BLaER1 treated with 17β-estradiol and CSF1 and Interleukin-3, amounts not matched to agents 10 nM and 100 nM (cell line): Measurements from ENCODE around the gene THAP4.

ENCODE experiments used
- H3K27ac ChIP-seq, 11 experiments: shearing (Covaris generic); formaldehyde crosslinking; 2 replicates each; pipeline ENCODE4 v1.8.1; 2022
- H3K27me3 ChIP-seq, 11 experiments: shearing (Covaris generic); formaldehyde crosslinking; 2 replicates each; pipeline ENCODE4 v1.8.1; 2022
- H3K36me3 ChIP-seq, 11 experiments: shearing (Covaris generic); formaldehyde crosslinking; 2 replicates each; pipeline ENCODE4 v1.8.1; 2022
- H3K4me1 ChIP-seq, 10 experiments: shearing (Covaris generic); formaldehyde crosslinking; 2 replicates each; pipeline ENCODE4 v1.8.1; 2022
- H3K4me2 ChIP-seq, 11 experiments: shearing (Covaris generic); formaldehyde crosslinking; 2 replicates each; pipeline ENCODE4 v1.8.1; 2022
- H3K4me3 ChIP-seq, 10 experiments: shearing (Covaris generic); formaldehyde crosslinking; 2 replicates each; pipeline ENCODE4 v1.8.1; 2022
- H3K9ac ChIP-seq, 11 experiments: shearing (Covaris generic); formaldehyde crosslinking; 2 replicates each; pipeline ENCODE4 v1.8.1; 2022
- H3K9me3 ChIP-seq, 11 experiments: shearing (Covaris generic); formaldehyde crosslinking; replicated peaks in 1 of 11; 2 replicates each; pipeline ENCODE4 v1.8.1; 2022
- H4K20me1 ChIP-seq, 11 experiments: shearing (Covaris generic); formaldehyde crosslinking; 2 replicates each; pipeline ENCODE4 v1.8.1; 2022
- Cebpa-rat ChIP-seq, 11 experiments: shearing (Covaris generic); IDR thresholded peaks; 2 replicates each; pipeline ENCODE4 v1.8.1; 2022

THAP4 gene

GRCh38 chr2:241545523-241546473, 91.2 kb downstream of the THAP4 start:
- no peak overlapping the region for H3K4me2 ChIP-seq

GRCh38 chr2:241545106-241545505, 91.9 kb downstream of the THAP4 start:
- H3K4me1 ChIP-seq: peaks cover 4 to 25% (median 15%) of the 10 kb centered on the region in 10 experiments; a peak in 18 of 20 replicates
- no peaks in the 10 kb centered on the region for H4K20me1 ChIP-seq
- no peaks in the 10 kb centered on the region for H3K9me3 ChIP-seq
- H3K4me3 ChIP-seq: no peak overlapping the region
- no peak overlapping the region for H3K9ac ChIP-seq
- H3K36me3 ChIP-seq: no peaks in the 10 kb centered on the region
- peaks cover 0 to 10% (median 0%) of the 10 kb centered on the region in 11 experiments; a peak in 4 of 22 replicates for H3K27me3 ChIP-seq
- TF ChIP-seq Cebpa-rat (IDR thresholded peaks at IDR 0.05): no peak
- H3K27ac ChIP-seq: no peak overlapping the region
- no peak overlapping the region for H3K4me2 ChIP-seq

More at GRCh38 chr2:241545523-241546473, 91.2 kb downstream of the THAP4 start:
- H3K9me3 ChIP-seq: no peaks in the 10 kb centered on the region
- TF ChIP-seq Cebpa-rat (IDR thresholded peaks at IDR 0.05): no peak
- no peaks in the 10 kb centered on the region for H3K36me3 ChIP-seq
- no peak overlapping the region for H3K4me3 ChIP-seq
- H3K27ac ChIP-seq: no peak overlapping the region
- no peak overlapping the region for H3K9ac ChIP-seq
- H4K20me1 ChIP-seq: 0 out of 22 replicates have a peak, but pooled peaks cover 0 to 6% (median 0%) of the 10 kb centered on the region in 11 experiments
- peaks cover 0 to 5% (median 0%) of the 10 kb centered on the region in 11 experiments; a peak in 3 of 22 replicates for H3K27me3 ChIP-seq
- H3K4me1 ChIP-seq: peaks cover 0 to 18% (median 8%) of the 10 kb centered on the region in 10 experiments; a peak in 14 of 20 replicates

- no peak for TF ChIP-seq Cebpa-rat (IDR thresholded peaks at IDR 0.05)
- peaks cover 0 to 11% (median 0%) of the 10 kb centered on the region in 11 experiments; a peak in 4 of 22 replicates for H3K27me3 ChIP-seq
- no peaks in the 10 kb centered on the region for H3K36me3 ChIP-seq
- H3K9me3 ChIP-seq: no peaks in the 10 kb centered on the region
- peaks cover 4 to 35% (median 21%) of the 10 kb centered on the region in 10 experiments; a peak in 18 of 20 replicates for H3K4me1 ChIP-seq
- H3K4me2 ChIP-seq: no peak overlapping the region
- H4K20me1 ChIP-seq: 0 out of 22 replicates have a peak, but pooled peaks cover 0 to 3% (median 0%) of the 10 kb centered on the region in 11 experiments
- no peak overlapping the region for H3K9ac ChIP-seq
- H3K4me3 ChIP-seq: no peak overlapping the region
- H3K27ac ChIP-seq: no peak overlapping the region
Measured at GRCh38 chr2:241542278-241542605, 94.7 kb downstream of the THAP4 start.

GRCh38 chr2:241541564-241542277, 95.2 kb downstream of the THAP4 start:
- peak overlapping the region in 10 of 11 experiments; percentile 54 to 99 (median 79); a peak in 18 of 22 replicates for H3K4me2 ChIP-seq
- H3K27ac ChIP-seq: no peak overlapping the region
- TF ChIP-seq Cebpa-rat (IDR thresholded peaks at IDR 0.05): no peak

GRCh38 chr2:241540771-241541561, 96.0 kb downstream of the THAP4 start:
- H3K4me3 ChIP-seq: peak overlapping the region; percentile 59 to 71 (median 64)
- H3K27ac ChIP-seq: peak overlapping the region in 4 of 11 experiments; percentile 32 to 52 (median 44); a peak in 7 of 22 replicates
- peak overlapping the region; percentile 87 to 99 (median 97) for H3K4me2 ChIP-seq
- TF ChIP-seq Cebpa-rat (IDR thresholded peaks at IDR 0.05): no peak
- no peaks in the 10 kb centered on the region for H3K36me3 ChIP-seq
- peak overlapping the region; percentile 54 to 76 (median 65); a peak in 21 of 22 replicates for H3K9ac ChIP-seq
- 0 out of 22 replicates have a peak, but pooled peaks cover 0 to 3% (median 0%) of the 10 kb centered on the region in 11 experiments for H4K20me1 ChIP-seq
- peaks cover 4 to 43% (median 28%) of the 10 kb centered on the region in 10 experiments; a peak in 18 of 20 replicates for H3K4me1 ChIP-seq
- no peaks in the 10 kb centered on the region for H3K9me3 ChIP-seq
- peaks cover 0 to 10% (median 0%) of the 10 kb centered on the region in 11 experiments; a peak in 1 of 22 replicates for H3K27me3 ChIP-seq

More at GRCh38 chr2:241541564-241542277, 95.2 kb downstream of the THAP4 start:
- Histone ChIP-seq H3K9ac (no peak overlapping the region), H3K36me3 (no peaks in the 10 kb centered on the region), H3K9me3 (no peaks in the 10 kb centered on the region), H3K27me3 (peaks cover 0 to 10% (median 0%) of the 10 kb centered on the region in 11 experiments; a peak in 2 of 22 replicates), H3K4me1 (peaks cover 4 to 35% (median 22%) of the 10 kb centered on the region in 10 experiments; a peak in 18 of 20 replicates), H4K20me1 (0 out of 22 replicates have a peak, but pooled peaks cover 0 to 3% (median 0%) of the 10 kb centered on the region in 11 experiments), H3K4me3 (peak overlapping the region in 3 of 10 experiments; percentile 22 to 71 (median 61); a peak in 2 of 20 replicates)

GRCh38 chr2:241540401-241540770, 96.6 kb downstream of the THAP4 start:
- Histone ChIP-seq H3K9me3 (no peaks in the 10 kb centered on the region), H3K9ac (peak overlapping the region; percentile 54 to 76 (median 65); a peak in 20 of 22 replicates), H3K4me2 (peak overlapping the region; percentile 87 to 99 (median 97))

GRCh38 chr2:241539616-241540374, 97.2 kb downstream of the THAP4 start:
- Histone ChIP-seq H3K9me3 (no peaks in the 10 kb centered on the region), H3K27me3 (peaks cover 0 to 10% (median 0%) of the 10 kb centered on the region in 11 experiments; a peak in 1 of 22 replicates), H3K36me3 (no peaks in the 10 kb centered on the region), H3K9ac (peak overlapping the region in 4 of 11 experiments; percentile 72 to 76 (median 72); a peak in 5 of 22 replicates), H3K27ac (no peak overlapping the region), H3K4me1 (peaks cover 4 to 45% (median 29%) of the 10 kb centered on the region in 10 experiments; a peak in 18 of 20 replicates), H4K20me1 (0 out of 22 replicates have a peak, but pooled peaks cover 0 to 3% (median 0%) of the 10 kb centered on the region in 11 experiments), H3K4me2 (peak overlapping the region; percentile 87 to 99 (median 97); a peak in 21 of 22 replicates), H3K4me3 (peak overlapping the region in 1 of 10 experiments; percentile 61; a peak in 2 of 20 replicates)
- no peak for TF ChIP-seq Cebpa-rat (IDR thresholded peaks at IDR 0.05)

More at GRCh38 chr2:241540401-241540770, 96.6 kb downstream of the THAP4 start:
- Histone ChIP-seq H3K27ac (peak overlapping the region in 4 of 11 experiments; percentile 32 to 52 (median 44); a peak in 6 of 22 replicates), H3K4me3 (peak overlapping the region; percentile 59 to 71 (median 64)), H3K27me3 (peaks cover 0 to 10% (median 0%) of the 10 kb centered on the region in 11 experiments; a peak in 1 of 22 replicates), H3K4me1 (peaks cover 4 to 45% (median 29%) of the 10 kb centered on the region in 10 experiments; a peak in 18 of 20 replicates), H3K36me3 (no peaks in the 10 kb centered on the region), H4K20me1 (0 out of 22 replicates have a peak, but pooled peaks cover 0 to 3% (median 0%) of the 10 kb centered on the region in 11 experiments)
- no peak for TF ChIP-seq Cebpa-rat (IDR thresholded peaks at IDR 0.05)
